ENCODE measurements around the gene TIE1.

TIE1 gene

DNA sequence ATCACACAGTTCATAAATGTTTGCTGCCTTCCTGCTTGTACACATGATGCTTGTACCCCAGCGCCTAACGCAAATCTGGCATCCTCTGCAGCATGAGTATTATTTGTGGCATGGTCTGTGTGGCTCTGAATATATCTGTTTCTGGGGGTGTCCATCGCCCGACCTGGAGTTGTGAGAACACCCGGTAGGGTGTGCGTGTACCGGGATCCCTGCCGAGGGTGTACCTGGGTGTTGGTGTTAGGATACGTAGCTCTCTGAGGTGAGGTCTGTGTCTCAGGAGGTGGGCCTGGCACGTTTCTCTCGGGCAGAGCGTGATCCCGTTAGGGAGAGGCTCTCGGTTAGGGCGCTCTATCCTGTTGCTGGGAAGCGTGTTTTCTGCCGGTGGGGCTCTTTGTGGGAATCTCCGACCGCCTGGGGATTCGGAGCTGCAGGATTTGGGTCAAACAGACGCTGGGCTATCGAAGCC is 47.6 kb downstream of the TIE1 start:
- Mint-ChIP-seq H3K4me1 (peaks cover 8% of the 10 kb centered on the region), H3K4me3 (peak overlapping the region; percentile 22), H3K27me3 (no peaks in the 10 kb centered on the region), H3K27ac (peak overlapping the region; percentile 65), H3K36me3 (no peaks in the 10 kb centered on the region), H3K9me3 (no peaks in the 10 kb centered on the region)
- ATAC-seq: no peak

DNA sequence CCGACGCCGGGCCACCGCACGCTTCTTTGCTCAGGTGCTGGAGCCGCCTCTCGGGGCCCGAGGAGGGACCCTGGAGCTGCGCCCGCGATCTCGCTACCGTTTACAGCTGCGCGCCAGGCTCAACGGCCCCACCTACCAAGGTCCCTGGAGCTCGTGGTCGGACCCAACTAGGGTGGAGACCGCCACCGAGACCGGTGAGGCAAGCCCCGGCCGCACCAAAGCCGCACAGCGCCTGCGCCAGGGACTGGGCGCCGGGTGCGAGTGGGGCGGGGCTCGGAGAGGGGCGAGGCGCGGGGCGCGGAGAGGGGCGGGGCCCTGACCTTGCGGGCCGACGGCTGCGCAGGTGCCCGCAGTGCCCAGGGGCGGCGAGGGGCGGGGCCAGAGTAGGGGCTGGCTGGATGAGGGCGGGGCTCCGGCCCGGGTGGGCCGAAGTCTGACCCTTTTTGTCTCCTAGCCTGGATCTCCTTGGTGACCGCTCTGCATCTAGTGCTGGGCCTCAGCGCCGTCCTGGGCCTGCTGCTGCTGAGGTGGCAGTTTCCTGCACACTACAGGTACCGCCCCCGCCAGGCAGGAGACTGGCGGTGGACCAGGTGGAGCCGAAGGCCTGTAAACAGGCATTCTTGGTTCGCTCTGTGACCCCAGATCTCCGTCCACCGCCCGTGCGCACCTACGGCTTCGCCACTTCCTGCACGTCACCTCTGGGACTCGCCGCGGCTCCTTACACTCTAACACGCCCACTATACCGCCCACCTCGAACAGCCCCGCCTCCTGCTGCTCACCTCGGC is 48.2 kb downstream of the TIE1 start:
- H3K9me3 Mint-ChIP-seq: no peaks in the 10 kb centered on the region
- no peaks in the 10 kb centered on the region for H3K36me3 Mint-ChIP-seq
- no peaks in the 10 kb centered on the region for H3K27me3 Mint-ChIP-seq
- H3K4me3 Mint-ChIP-seq: peak overlapping the region; percentile 38
- peaks cover 8% of the 10 kb centered on the region for H3K4me1 Mint-ChIP-seq
- ATAC-seq: peak; percentile 91
- H3K27ac Mint-ChIP-seq: peak overlapping the region; percentile 65

DNA sequence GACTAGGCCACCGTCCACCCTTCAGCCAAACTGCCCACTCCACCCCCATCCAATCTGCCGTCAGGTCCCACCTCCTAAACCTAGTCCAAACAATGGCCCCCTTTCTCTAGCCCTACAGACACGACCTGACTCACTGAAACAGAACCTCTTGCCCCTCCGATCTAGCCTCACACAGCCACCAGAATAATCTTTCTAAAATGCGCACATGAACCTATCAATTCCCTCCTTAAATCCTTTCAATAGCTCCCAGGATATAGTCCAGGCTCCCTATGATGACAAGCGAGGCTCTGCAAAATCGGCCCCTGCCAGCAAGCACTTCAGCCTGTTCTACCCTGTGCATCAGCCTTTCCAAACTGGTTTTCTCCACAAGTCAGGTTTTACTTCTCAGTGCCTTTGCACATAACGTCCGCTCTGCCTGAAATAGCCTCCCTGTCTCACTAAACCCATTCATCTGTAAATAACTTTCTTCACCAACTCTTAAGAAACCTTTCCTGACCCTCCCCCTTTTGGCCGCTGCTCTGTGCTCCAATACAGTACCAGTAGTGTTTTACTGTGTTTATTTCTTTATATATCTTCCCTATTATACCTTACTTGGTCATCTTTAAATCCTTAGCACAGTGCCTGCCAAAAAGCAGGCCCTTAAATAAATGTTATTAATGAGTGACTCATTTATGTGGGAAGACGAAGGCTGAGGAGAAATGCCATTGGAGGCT is 49.0 kb downstream of the TIE1 start:
- no peak for ATAC-seq

DNA sequence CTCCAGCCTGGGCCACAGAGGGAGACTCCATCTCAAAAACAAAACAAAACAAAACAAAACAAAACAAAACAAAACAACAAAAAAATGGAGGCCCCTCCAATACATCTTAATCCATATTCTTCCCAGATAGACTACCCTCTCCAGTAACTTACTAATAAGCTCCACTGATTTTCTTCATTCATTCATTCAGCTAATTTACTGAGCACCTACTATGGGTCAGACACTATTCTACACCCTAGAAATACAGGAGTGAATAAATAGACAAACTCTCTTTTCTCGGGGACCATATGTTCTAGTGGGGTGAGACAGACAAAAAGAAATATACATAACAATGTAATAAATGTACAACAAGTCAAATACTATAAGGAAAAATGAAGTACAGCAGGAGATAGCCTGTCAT is 50.2 kb downstream of the TIE1 start:
- Mint-ChIP-seq H3K36me3 (peaks cover 7% of the 10 kb centered on the region), H3K4me1 (peaks cover 8% of the 10 kb centered on the region), H3K27ac (no peak overlapping the region), H3K27me3 (no peaks in the 10 kb centered on the region), H3K4me3 (no peak overlapping the region), H3K9me3 (no peaks in the 10 kb centered on the region)
- ATAC-seq: no peak

More for the DNA sequence above, 49.0 kb downstream of the TIE1 start:
- Mint-ChIP-seq H3K36me3 (peaks cover 6% of the 10 kb centered on the region), H3K4me3 (peak overlapping the region; percentile 38), H3K27ac (peak overlapping the region; percentile 65), H3K9me3 (no peaks in the 10 kb centered on the region), H3K27me3 (no peaks in the 10 kb centered on the region), H3K4me1 (peaks cover 8% of the 10 kb centered on the region)

DNA sequence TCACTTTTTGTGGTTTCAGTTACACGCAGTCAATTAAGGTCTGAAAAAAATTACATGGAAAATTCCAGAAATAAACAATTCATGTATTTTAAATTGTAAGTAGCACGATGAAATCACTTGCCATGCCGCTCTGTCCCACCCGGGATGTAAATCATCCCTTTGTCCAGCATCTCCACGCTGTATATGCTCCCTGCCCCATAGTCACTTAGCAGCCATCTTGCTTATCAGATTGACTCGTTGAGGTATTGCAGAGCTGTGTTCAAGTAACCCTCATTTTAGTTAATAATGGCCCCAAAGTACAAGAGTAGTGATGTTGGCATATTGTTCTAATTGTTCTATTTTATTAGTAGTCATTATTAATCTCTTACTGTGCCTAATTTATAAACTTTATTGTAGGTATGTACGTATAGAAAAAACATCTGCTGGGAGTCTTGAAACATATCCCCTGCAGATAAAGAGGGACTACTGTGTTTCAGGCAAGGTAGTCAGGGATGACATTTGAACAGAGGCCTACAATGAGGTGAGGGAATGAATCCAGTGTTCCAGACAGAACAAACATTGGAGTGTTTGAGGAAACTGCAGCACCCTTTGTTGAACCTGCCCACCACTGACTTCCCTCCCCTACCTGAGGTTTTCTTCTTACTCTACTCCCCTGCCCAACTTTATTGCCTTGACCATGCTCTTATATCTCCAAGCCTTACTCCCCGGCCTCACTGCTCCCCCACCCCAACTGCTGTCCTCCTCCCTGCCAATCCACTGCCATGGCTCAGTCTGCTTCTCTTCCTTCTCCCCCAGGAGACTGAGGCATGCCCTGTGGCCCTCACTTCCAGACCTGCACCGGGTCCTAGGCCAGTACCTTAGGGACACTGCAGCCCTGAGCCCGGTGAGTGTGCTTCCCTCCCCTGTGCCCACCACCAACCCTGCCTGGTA is 50.9 kb downstream of the TIE1 start:
- Mint-ChIP-seq H3K27ac (peak overlapping the region; percentile 15), H3K9me3 (no peaks in the 10 kb centered on the region), H3K4me3 (no peak overlapping the region), H3K4me1 (peaks cover 8% of the 10 kb centered on the region), H3K27me3 (no peaks in the 10 kb centered on the region), H3K36me3 (peaks cover 7% of the 10 kb centered on the region)
- no peak for ATAC-seq

DNA sequence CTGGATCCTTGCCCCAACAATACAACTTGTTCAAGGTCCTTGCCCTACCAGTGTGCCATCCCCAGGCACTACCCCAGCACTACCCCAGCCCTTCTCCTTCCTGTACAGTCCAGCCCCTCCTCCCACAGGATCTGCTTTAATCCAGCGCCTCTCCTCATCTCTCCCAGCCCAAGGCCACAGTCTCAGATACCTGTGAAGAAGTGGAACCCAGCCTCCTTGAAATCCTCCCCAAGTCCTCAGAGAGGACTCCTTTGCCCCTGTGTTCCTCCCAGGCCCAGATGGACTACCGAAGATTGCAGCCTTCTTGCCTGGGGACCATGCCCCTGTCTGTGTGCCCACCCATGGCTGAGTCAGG is 51.5 kb downstream of the TIE1 start:
- peaks cover 8% of the 10 kb centered on the region for H3K4me1 Mint-ChIP-seq
- H3K27ac Mint-ChIP-seq: peak overlapping the region; percentile 15

DNA sequence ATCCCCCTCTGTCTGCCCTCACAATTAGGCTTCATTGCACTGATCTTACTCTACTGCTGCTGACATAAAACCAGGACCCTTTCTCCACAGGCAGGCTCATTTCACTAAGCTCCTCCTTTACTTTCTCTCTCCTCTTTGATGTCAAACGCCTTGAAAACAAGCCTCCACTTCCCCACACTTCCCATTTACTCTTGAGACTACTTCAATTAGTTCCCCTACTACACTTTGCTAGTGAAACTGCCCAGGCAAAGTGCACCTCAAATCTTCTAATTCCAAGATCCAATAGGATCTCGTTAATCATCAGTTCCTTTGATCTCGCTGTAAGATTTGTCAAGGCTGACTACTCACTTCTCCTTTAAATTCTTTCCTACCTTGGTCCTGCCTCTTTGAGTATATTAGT is 52.1 kb downstream of the TIE1 start:
- H3K27me3 Mint-ChIP-seq: no peaks in the 10 kb centered on the region
- no peak overlapping the region for H3K4me3 Mint-ChIP-seq
- peaks cover 9% of the 10 kb centered on the region for H3K4me1 Mint-ChIP-seq
- H3K9me3 Mint-ChIP-seq: no peaks in the 10 kb centered on the region
- ATAC-seq: no peak
- H3K36me3 Mint-ChIP-seq: peaks cover 7% of the 10 kb centered on the region
- H3K27ac Mint-ChIP-seq: peak overlapping the region; percentile 15

More for the DNA sequence above, 51.5 kb downstream of the TIE1 start:
- no peaks in the 10 kb centered on the region for H3K27me3 Mint-ChIP-seq
- H3K36me3 Mint-ChIP-seq: peaks cover 7% of the 10 kb centered on the region
- no peaks in the 10 kb centered on the region for H3K9me3 Mint-ChIP-seq
- no peak overlapping the region for H3K4me3 Mint-ChIP-seq
- ATAC-seq: no peak

DNA sequence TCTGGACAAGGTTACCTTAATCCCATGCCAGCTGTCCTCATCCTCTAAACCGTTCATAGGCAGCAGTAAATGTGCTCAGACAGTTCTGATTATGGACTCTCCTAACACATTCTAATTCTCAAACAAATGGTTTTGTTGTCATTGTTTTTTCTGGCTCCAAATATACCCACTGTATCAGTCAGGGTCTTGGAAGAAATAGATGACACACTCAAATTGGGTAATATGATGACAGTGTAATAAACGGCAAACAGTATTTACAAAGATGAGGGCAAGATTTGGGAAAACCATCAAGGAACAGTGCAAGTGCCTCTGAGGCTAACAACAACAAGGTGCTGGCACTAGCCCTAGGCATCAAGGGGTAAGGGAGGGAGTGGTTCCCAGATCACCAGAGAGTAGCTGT is 53.7 kb downstream of the TIE1 start:
- Mint-ChIP-seq H3K4me3 (no peak overlapping the region), H3K27ac (no peak overlapping the region), H3K4me1 (peaks cover 19% of the 10 kb centered on the region), H3K9me3 (no peaks in the 10 kb centered on the region), H3K36me3 (peaks cover 7% of the 10 kb centered on the region), H3K27me3 (no peaks in the 10 kb centered on the region)
- ATAC-seq: no peak

DNA sequence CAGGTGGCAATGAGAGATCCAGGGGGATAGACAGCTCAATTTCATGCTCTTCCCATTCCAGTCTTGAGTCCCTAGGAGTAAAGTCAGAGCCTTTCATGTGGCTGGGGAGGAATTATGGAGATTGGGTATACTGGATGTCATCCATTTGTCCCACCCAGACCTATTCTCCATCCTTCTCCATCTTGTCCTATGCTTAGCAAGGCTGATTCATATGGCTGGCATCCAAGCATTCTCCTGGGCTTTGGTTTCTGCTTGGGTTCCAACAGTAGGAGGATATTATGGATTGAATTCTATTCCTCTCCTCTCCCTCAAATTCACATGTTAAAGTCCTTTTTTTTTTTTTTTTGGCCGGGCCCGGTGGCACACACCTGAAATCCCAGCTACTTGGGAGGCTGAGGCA is 54.2 kb downstream of the TIE1 start:
- no peak overlapping the region for H3K4me3 Mint-ChIP-seq
- H3K27me3 Mint-ChIP-seq: no peaks in the 10 kb centered on the region
- H3K9me3 Mint-ChIP-seq: no peaks in the 10 kb centered on the region
- H3K27ac Mint-ChIP-seq: no peak overlapping the region
- no peak for ATAC-seq
- H3K36me3 Mint-ChIP-seq: peaks cover 7% of the 10 kb centered on the region
- peaks cover 19% of the 10 kb centered on the region for H3K4me1 Mint-ChIP-seq

DNA sequence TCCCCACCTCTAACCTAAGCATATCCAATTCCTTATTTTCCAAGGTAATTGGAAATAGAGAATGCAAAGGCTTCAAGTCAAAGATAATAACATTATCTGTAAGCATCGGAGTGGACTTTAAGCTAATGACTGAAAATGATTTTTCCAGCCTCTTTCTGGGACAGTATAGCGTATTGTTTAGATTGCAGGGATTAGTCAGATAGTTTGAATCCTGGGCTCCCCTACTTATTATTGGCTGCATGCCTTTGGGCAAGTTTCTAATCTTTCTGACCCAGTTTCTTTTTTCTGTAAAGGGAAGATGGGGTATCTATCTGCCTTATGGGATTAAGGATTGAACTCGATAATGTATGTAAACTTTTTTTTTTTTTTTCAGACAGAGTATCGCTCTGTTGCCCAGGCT is 56.5 kb downstream of the TIE1 start:
- Mint-ChIP-seq H3K27me3 (no peaks in the 10 kb centered on the region), H3K4me3 (no peak overlapping the region)
- ATAC-seq: no peak

DNA sequence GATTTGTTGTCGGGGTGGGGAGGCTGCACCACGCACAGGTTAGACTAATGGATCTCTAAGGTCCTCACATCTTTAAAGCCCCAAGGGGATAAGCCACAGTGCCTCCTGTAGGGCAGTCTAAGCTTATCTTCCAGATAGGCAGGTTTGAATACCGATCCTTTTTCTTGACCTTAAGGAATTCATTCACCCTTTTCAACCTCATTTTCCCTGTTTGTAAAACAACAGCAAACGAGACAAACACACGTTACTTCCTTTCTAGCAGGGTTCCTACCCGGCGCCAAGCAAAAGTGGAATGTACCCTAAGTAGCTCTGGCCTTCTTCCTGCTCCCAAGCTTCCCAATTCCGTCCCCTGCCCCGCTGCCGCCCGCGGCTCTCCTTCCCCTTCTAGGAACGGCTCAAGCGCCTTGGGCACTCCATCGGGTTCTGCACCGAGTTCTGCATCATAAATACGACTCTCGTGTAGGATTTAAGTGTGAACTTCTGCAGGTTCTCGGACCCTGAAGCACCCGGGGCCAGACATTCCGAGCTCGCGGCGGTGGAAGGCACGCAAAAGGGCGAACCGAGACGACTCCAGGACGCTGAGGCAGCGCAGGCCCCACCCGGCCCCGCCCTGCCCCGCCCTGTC is 57.5 kb downstream of the TIE1 start:
- no peaks in the 10 kb centered on the region for H3K27me3 Mint-ChIP-seq
- peak; percentile 32 for ATAC-seq
- H3K4me3 Mint-ChIP-seq: peak overlapping the region; percentile 91
- H3K27ac Mint-ChIP-seq: peak overlapping the region; percentile 92
- H3K4me1 Mint-ChIP-seq: peaks cover 20% of the 10 kb centered on the region
- no peaks in the 10 kb centered on the region for H3K9me3 Mint-ChIP-seq
- peaks cover 28% of the 10 kb centered on the region for H3K36me3 Mint-ChIP-seq

More for the DNA sequence above, 56.5 kb downstream of the TIE1 start:
- Mint-ChIP-seq H3K27ac (no peak overlapping the region), H3K36me3 (peaks cover 18% of the 10 kb centered on the region), H3K4me1 (peaks cover 20% of the 10 kb centered on the region), H3K9me3 (no peaks in the 10 kb centered on the region)

DNA sequence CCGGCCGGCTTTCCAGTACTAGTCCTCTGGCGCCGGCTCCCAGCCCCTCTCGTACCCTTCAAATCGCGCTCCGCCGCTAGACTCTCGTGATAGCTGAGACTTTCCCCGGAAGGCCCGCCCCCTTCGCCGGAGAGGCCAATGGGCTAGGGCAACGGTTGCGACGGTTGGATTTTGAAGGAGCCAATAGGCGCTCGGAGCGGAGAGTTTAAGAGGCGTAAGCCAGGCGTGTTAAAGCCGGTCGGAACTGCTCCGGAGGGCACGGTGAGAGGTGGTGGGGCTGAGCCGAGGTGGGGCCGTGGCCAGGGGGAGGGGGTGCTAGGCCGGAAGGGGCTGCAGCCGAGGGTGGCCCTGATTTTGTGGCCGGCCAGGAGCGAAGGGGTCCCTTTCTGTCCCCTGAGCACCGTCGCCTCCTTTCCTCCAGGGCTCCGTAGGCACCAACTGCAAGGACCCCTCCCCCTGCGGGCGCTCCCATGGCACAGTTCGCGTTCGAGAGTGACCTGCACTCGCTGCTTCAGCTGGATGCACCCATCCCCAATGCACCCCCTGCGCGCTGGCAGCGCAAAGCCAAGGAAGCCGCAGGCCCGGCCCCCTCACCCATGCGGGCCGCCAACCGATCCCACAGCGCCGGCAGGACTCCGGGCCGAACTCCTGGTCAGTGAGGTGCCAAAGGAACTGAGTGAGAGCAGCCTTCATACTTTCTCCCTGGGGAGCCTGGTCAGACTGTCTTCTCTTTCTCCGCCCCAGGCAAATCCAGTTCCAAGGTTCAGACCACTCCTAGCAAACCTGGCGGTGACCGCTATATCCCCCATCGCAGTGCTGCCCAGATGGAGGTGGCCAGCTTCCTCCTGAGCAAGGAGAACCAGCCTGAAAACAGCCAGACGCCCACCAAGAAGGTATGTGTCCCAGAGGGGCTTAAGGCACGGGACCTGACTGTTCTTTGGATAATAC is 58.2 kb downstream of the TIE1 start, which contains the start of gene CDC20:
TSS of gene CDC20 (plus strand) at position 236 of the 948 bp plus-strand sequence. CDS start at position 471, 235 bp downstream.
- H3K36me3 Mint-ChIP-seq: peaks cover 35% of the 10 kb centered on the region
- H3K9me3 Mint-ChIP-seq: no peaks in the 10 kb centered on the region
- peak; percentile 99 for ATAC-seq

DNA sequence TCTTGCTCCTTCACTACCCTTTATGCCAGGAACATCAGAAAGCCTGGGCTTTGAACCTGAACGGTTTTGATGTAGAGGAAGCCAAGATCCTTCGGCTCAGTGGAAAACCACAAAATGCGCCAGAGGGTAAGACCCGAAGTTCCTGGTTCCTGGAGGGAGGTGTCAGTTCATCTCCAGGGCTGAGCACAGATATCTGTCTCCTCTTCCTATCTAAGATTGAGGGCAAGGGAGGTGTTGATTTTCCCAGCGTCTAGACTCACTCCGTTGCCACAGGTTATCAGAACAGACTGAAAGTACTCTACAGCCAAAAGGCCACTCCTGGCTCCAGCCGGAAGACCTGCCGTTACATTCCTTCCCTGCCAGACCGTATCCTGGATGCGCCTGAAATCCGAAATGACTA is 58.9 kb downstream of the TIE1 start:
- H3K4me3 Mint-ChIP-seq: peak overlapping the region; percentile 91
- no peak for ATAC-seq
- peaks cover 20% of the 10 kb centered on the region for H3K4me1 Mint-ChIP-seq
- H3K27me3 Mint-ChIP-seq: no peaks in the 10 kb centered on the region
- peak overlapping the region; percentile 92 for H3K27ac Mint-ChIP-seq
- no peaks in the 10 kb centered on the region for H3K9me3 Mint-ChIP-seq
- peaks cover 36% of the 10 kb centered on the region for H3K36me3 Mint-ChIP-seq

More for the DNA sequence above, 58.2 kb downstream of the TIE1 start, which contains the start of gene CDC20:
- H3K4me1 Mint-ChIP-seq: peaks cover 20% of the 10 kb centered on the region
- peak within 1 kb of the TSS; percentile 91 for H3K4me3 Mint-ChIP-seq
- no peaks in the 10 kb centered on the region for H3K27me3 Mint-ChIP-seq
- H3K27ac Mint-ChIP-seq: peak within 1 kb of the TSS; percentile 92

DNA sequence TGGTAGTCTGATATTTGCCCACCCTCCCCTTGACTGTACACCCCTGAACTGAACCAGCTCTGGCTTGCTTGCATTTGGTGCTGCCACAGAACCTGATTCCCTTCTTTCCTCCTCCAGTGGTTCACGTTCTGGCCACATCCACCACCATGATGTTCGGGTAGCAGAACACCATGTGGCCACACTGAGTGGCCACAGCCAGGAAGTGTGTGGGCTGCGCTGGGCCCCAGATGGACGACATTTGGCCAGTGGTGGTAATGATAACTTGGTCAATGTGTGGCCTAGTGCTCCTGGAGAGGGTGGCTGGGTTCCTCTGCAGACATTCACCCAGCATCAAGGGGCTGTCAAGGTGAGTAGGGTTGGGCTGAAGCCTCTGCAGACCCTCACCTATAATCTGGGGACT is 59.8 kb downstream of the TIE1 start:
- Mint-ChIP-seq H3K9me3 (no peaks in the 10 kb centered on the region), H3K36me3 (peaks cover 41% of the 10 kb centered on the region), H3K27ac (no peak overlapping the region), H3K4me3 (no peak overlapping the region), H3K27me3 (no peaks in the 10 kb centered on the region), H3K4me1 (peaks cover 29% of the 10 kb centered on the region)
- no peak for ATAC-seq
